ENCODE measurements around the gene CALHM3. TPM values are rescaled to one million over a fixed set of nuclear protein-coding genes. Genes with fewer than 3 reads are reported as not detected.

CALHM3 gene, protein sequence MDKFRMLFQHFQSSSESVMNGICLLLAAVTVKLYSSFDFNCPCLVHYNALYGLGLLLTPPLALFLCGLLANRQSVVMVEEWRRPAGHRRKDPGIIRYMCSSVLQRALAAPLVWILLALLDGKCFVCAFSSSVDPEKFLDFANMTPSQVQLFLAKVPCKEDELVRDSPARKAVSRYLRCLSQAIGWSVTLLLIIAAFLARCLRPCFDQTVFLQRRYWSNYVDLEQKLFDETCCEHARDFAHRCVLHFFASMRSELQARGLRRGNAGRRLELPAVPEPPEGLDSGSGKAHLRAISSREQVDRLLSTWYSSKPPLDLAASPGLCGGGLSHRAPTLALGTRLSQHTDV
- 0.30 to 0.53 TPM (median 0.45 TPM) in 5 replicates for total RNA-seq (2022; extraction: Qiagen RNA extraction; ENCODE audit: low read depth)

DNA sequence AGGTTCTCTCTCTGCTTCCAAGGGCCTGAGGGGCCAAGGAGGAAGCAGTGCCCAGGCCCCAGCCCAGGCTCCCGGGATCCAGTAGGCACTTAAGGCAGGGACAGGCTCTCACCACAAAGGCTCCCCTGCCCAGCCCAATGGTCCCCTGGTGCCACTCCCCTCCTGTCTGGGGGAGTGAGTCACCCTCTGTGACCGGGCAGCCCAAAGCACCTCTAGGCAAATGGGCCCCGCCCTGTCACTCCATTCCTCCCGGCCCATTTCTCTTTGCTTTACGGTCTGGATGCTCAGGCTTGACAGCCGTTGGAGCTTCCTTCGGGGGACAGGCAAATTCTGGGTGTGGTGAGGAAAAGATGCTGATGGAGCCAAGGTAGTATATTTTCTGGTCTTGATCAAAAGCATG is at the start of gene CALHM3:
Gene CALHM3 (minus strand): TSS at position 106 of the 400 bp plus-strand sequence. CDS start 208 bp downstream, outside the sequence.

DNA sequence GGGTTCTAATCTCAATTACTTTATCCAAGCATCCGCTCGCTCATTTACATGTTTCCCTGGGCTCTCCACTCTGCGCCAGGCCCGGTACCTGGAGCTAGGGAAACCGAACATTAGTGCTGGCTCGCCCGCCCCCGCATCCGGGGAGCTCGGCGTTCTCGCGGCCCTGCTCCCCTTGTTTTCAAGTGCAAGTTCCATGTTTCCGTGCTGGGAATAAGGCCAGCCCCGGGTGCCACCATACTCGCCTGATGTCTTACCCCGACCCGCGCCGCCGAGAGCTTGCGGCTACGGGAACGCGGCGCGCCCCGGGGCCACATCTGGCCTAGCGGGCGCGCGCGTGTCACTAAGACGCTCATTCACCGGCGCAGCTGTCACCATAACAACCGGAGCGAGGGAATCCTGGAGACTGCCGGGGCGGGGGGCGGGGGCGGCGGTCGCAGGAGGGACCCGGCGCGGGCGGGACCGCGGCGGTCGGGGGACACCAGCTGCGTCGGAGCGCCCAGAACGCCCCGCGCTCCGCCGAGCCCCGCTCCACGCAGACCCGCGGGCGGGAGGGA is 14.4 kb upstream of the CALHM3 start, which contains the start of gene NEURL1:
Gene NEURL1 (plus strand): TSS at position 344 of the 554 bp plus-strand sequence. CDS start 683 bp downstream, outside the sequence.

DNA sequence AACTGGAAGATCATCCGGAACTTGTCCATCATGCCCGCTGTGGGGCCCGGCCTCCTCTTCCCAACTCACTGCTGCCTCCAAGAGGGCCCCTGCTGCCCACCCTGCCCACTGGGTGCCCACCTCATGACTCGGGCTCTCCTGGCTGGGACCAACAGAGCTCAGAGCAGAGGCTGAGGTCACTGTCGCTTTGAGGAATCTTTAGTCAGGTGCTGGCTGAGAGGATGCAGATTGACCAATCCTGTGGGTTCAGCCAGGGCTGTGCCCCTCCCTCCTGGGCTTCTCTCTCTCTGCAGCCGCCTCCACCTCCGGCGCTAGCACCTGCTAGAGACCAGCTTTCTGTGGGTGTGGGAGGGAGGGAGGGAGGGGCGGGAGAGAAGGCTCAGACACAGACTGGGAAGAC is 20.3 kb downstream of the CALHM3 start, which contains the start of gene CALHM1:
Gene CALHM1 (minus strand): TSS at position 181 of the 400 bp plus-strand sequence. CDS start 149 bp downstream, at position 32.

DNA sequence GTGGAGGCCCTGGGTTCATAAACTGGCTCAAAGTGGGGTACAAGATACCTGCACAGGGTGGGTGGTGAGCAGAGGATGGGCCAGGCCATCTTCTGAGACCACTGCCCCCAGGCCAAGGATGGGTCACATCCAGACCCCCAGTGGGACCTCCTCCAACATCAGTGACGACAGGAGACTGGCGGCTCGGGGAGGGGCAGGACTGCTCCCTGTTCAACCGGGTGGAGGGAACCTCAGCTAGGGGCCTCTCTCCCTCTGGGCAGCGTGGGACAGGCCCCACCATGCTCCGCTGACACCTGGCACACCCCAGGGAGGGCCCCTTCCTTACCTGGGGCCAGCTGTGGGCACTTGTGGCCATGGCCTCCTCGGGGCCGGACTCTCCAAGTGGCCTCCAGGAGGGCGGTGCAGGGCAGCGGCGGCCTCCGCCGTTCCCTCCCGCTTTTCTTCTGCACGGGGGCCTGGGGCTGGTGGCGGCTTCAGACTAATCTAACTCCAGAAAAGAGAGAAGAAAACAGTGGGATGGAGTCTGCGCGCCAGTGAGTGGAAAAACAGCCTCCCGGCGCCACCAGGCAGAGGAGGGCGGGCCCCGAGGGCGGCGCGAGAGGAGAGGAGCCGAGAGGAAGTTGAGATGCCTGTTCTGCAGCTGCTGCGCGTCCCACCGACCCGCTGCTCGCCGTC is 27.1 kb downstream of the CALHM3 start, which contains the start of gene CALHM2:
Gene CALHM2 (minus strand): TSS at position 540 of the 675 bp plus-strand sequence. CDS start 2,429 bp downstream, outside the sequence.

Other genes starting within 250 kb of the CALHM3 start
- gene RPEL1, start 233.4 kb downstream of the CALHM3 start, total RNA-seq (2022; extraction: Qiagen RNA extraction; ENCODE audit: low read depth), result 0.03 TPM in 1 of 5 replicates, not detected in the others
- 19.4 to 32.1 TPM (median 28.1 TPM) in 5 replicates for gene INA, start 202.1 kb downstream of the CALHM3 start, total RNA-seq (2022; extraction: Qiagen RNA extraction; ENCODE audit: low read depth)
- 11.1 to 13.1 TPM (median 12.3 TPM) in 5 replicates for gene PCGF6, start 128.1 kb downstream of the CALHM3 start, total RNA-seq (2022; extraction: Qiagen RNA extraction; ENCODE audit: low read depth)
- 3.0 to 4.5 TPM (median 4.3 TPM) in 5 replicates for gene TAF5, start 111.3 kb downstream of the CALHM3 start, total RNA-seq (2022; extraction: Qiagen RNA extraction; ENCODE audit: low read depth)
- gene ATP5MK, start 82.8 kb downstream of the CALHM3 start, total RNA-seq (2022; extraction: Qiagen RNA extraction; ENCODE audit: low read depth), result 444 to 600 TPM (median 518 TPM) in 5 replicates
- 35.8 to 45.3 TPM (median 43.9 TPM) in 5 replicates for gene PDCD11, start 82.6 kb downstream of the CALHM3 start, total RNA-seq (2022; extraction: Qiagen RNA extraction; ENCODE audit: low read depth)
- 4.7 to 6.1 TPM (median 5.3 TPM) in 5 replicates for gene CALHM2, start 26.9 kb downstream of the CALHM3 start, total RNA-seq (2022; extraction: Qiagen RNA extraction; ENCODE audit: low read depth)
- not detected in 5 replicates for gene CALHM1, start 20.3 kb downstream of the CALHM3 start, total RNA-seq (2022; extraction: Qiagen RNA extraction; ENCODE audit: low read depth)
- 0.20 to 0.43 TPM (median 0.31 TPM) in 5 replicates for gene NEURL1, start 14.5 kb upstream of the CALHM3 start, total RNA-seq (2022; extraction: Qiagen RNA extraction; ENCODE audit: low read depth)

Data from A549 treated with DMSO at 1 μM for 4 hours (cell line).